ENCODE data around the gene YWHAH.

- TF ChIP-seq TCF4 (CRISPR knock-in tag; IDR thresholded peaks at IDR 0.05; ENCODE audit: borderline replicate concordance) (no peak), ZC3H10 (CRISPR knock-in tag; IDR thresholded peaks at IDR 0.05) (no peak), TOX (CRISPR knock-in tag; IDR thresholded peaks at IDR 0.05; ENCODE audit: borderline replicate concordance) (no peak), POU6F1 (CRISPR knock-in tag; IDR thresholded peaks at IDR 0.05; ENCODE audit: borderline replicate concordance, low read depth) (no peak), PATZ1 (CRISPR knock-in tag; IDR thresholded peaks at IDR 0.05; ENCODE audit: borderline replicate concordance) (no peak), ESRRG (CRISPR knock-in tag; IDR thresholded peaks at IDR 0.05) (no peak), GLIS3 (CRISPR knock-in tag; IDR thresholded peaks at IDR 0.05) (no peak), ARNTL (CRISPR knock-in tag; IDR thresholded peaks at IDR 0.05; ENCODE audit: borderline replicate concordance, low read depth) (no peak), RARB (CRISPR knock-in tag; IDR thresholded peaks at IDR 0.05) (no peak)
These were observed 536 bp downstream of the YWHAH start for GRCh38 chr22:31944700-31945442.

Measured in SK-N-SH treated with all-trans-retinoic acid at 6 μM for 48 hours (cell line).